Measurements from ENCODE around the gene CRACDL. TPM values are rescaled to one million over a fixed set of nuclear protein-coding genes. Genes with fewer than 3 reads are reported as not detected.

CRACDL gene
- polyA plus RNA-seq, 1 of the 3 experiments (the other 2 are of a cell fraction): not detected

- Histone ChIP-seq H3K9ac (no peak overlapping the region), H4K20me1 (ENCODE audit: insufficient read depth) (no peaks in the 10 kb centered on the region), H3K79me2 (ENCODE audit: insufficient read depth) (no peaks in the 10 kb centered on the region), H2AFZ (ENCODE audit: low read depth) (no peak overlapping the region), H3F3A (replicated peaks; ENCODE audit: insufficient read depth) (no peaks in the 10 kb centered on the region), H3K4me3 (ENCODE audit: low read depth in 2 of 2, low read length in 1 of 2) (no peak overlapping the region), H3K9me2 (no peaks in the 10 kb centered on the region), H3K27ac (ENCODE audit: low read depth in 2 of 2, low read length in 1 of 2) (no peak overlapping the region), H3K27me3 (ENCODE audit: insufficient read depth) (no peaks in the 10 kb centered on the region), H3K4me2 (no peak overlapping the region), H3K4me1 (ENCODE audit: control insufficient read depth in 1 of 2, insufficient read depth in 2 of 2, low read depth in 1 of 2, low read length in 1 of 2) (no peaks in the 10 kb centered on the region; a peak in 1 of 4 replicates), H3K36me3 (replicated peaks in 1 of 2; ENCODE audit: control insufficient read depth in 1 of 2, insufficient read depth in 2 of 2, low read length in 1 of 2) (no peaks in the 10 kb centered on the region), H3K9me3 (no peaks in the 10 kb centered on the region)
- CTCF ChIA-PET: no interaction called here
- DNase-seq: no peak
- TF ChIP-seq YY1 (IDR thresholded peaks at IDR 0.05; ENCODE audit: low read depth) (no peak), RXRA (IDR thresholded peaks at IDR 0.05; ENCODE audit: borderline replicate concordance, low read depth) (no peak), MEF2A (IDR thresholded peaks at IDR 0.05; ENCODE audit: borderline replicate concordance, low read depth) (no peak), SMC3 (IDR thresholded peaks at IDR 0.05; ENCODE audit: low read depth, low read length) (no peak), USF2 (IDR thresholded peaks at IDR 0.05; ENCODE audit: borderline replicate concordance, low read depth, low read length) (no peak), SIN3A (IDR thresholded peaks at IDR 0.05; ENCODE audit: borderline replicate concordance, low read depth, low read length) (no peak), JUND (IDR thresholded peaks at IDR 0.05) (no peak), GABPA (IDR thresholded peaks at IDR 0.05; ENCODE audit: low read depth) (no peak), TEAD4 (IDR thresholded peaks at IDR 0.05; ENCODE audit: borderline replicate concordance, insufficient read depth) (no peak)
- POLR2A ChIA-PET: no interaction called here
- WGBS (ENCODE audit: low lambda C conversion rate): 73% methylated on average over 12 of the region's 12 CpGs
These were observed 9.4 kb downstream of the CRACDL start for GRCh38 chr2:98926601-98927000.

- TF ChIP-seq FOSL2 (IDR thresholded peaks at IDR 0.05; ENCODE audit: borderline replicate concordance, low read depth): no peak
- Histone ChIP-seq H3K9me2 (no peaks in the 10 kb centered on the region), H3K27ac (ENCODE audit: low read depth in 2 of 2, low read length in 1 of 2) (no peak overlapping the region), H3F3A (replicated peaks; ENCODE audit: insufficient read depth) (no peaks in the 10 kb centered on the region), H3K4me1 (ENCODE audit: control insufficient read depth in 1 of 2, insufficient read depth in 2 of 2, low read depth in 1 of 2, low read length in 1 of 2) (no peaks in the 10 kb centered on the region; a peak in 1 of 4 replicates), H3K9ac (no peak overlapping the region), H3K27me3 (ENCODE audit: insufficient read depth) (no peaks in the 10 kb centered on the region), H3K4me2 (no peak overlapping the region), H3K36me3 (replicated peaks in 1 of 2; ENCODE audit: control insufficient read depth in 1 of 2, insufficient read depth in 2 of 2, low read length in 1 of 2) (no peaks in the 10 kb centered on the region), H2AFZ (ENCODE audit: low read depth) (no peak overlapping the region), H4K20me1 (ENCODE audit: insufficient read depth) (no peaks in the 10 kb centered on the region), H3K4me3 (ENCODE audit: low read depth in 2 of 2, low read length in 1 of 2) (no peak overlapping the region), H3K79me2 (ENCODE audit: insufficient read depth) (no peaks in the 10 kb centered on the region), H3K9me3 (no peaks in the 10 kb centered on the region)
- ChIA-PET CTCF (no interaction called here), POLR2A (no interaction called here)
- WGBS (ENCODE audit: low lambda C conversion rate): 38% methylated on average over 4 of the region's 4 CpGs
- no peak for DNase-seq
These were observed 11.1 kb downstream of the CRACDL start for GRCh38 chr2:98924910-98925309.

- Histone ChIP-seq H3K9me2 (no peaks in the 10 kb centered on the region), H3K4me2 (no peak overlapping the region), H3K9ac (no peak overlapping the region), H2AFZ (ENCODE audit: low read depth) (no peak overlapping the region), H3K4me3 (ENCODE audit: low read depth in 2 of 2, low read length in 1 of 2) (no peak overlapping the region), H4K20me1 (ENCODE audit: insufficient read depth) (no peaks in the 10 kb centered on the region), H3K9me3 (no peaks in the 10 kb centered on the region), H3K79me2 (ENCODE audit: insufficient read depth) (no peaks in the 10 kb centered on the region), H3K4me1 (ENCODE audit: control insufficient read depth in 1 of 2, insufficient read depth in 2 of 2, low read depth in 1 of 2, low read length in 1 of 2) (no peaks in the 10 kb centered on the region; a peak in 1 of 4 replicates), H3K27ac (ENCODE audit: low read depth in 2 of 2, low read length in 1 of 2) (no peak overlapping the region), H3F3A (replicated peaks; ENCODE audit: insufficient read depth) (no peaks in the 10 kb centered on the region), H3K36me3 (replicated peaks in 1 of 2; ENCODE audit: control insufficient read depth in 1 of 2, insufficient read depth in 2 of 2, low read length in 1 of 2) (no peaks in the 10 kb centered on the region), H3K27me3 (ENCODE audit: insufficient read depth) (no peaks in the 10 kb centered on the region)
- ChIA-PET POLR2A (no interaction called here), CTCF (interaction anchor here (2.4 kb wide), 1 partner anchor 9 kb away, joined by 12 read pairs; no protein-coding TSS in a partner anchor)
- DNase-seq: no peak
- 53% methylated on average over 4 of the region's 4 CpGs for WGBS (ENCODE audit: low lambda C conversion rate)
- TF ChIP-seq TCF12 (IDR thresholded peaks at IDR 0.05): no peak
- no peak for TF ChIP-seq RCOR1 (IDR thresholded peaks at IDR 0.05; ENCODE audit: low read length)
- no peak for TF ChIP-seq TAF1 (IDR thresholded peaks at IDR 0.05; ENCODE audit: borderline replicate concordance, low read depth, low read length)
- no peak for TF ChIP-seq NRF1 (IDR thresholded peaks at IDR 0.05; ENCODE audit: low read depth, low read length)
- TF ChIP-seq USF2 (IDR thresholded peaks at IDR 0.05; ENCODE audit: borderline replicate concordance, low read depth, low read length): no peak
- no peak for TF ChIP-seq EP300 (IDR thresholded peaks at IDR 0.05; ENCODE audit: borderline replicate concordance in 1 of 2, low read depth in 1 of 2, low read length in 1 of 2)
- no peak for TF ChIP-seq USF1 (IDR thresholded peaks at IDR 0.05; ENCODE audit: borderline replicate concordance, low read depth)
- no peak for TF ChIP-seq NFIC (IDR thresholded peaks at IDR 0.05; ENCODE audit: borderline replicate concordance)
- no peak for TF ChIP-seq FOXJ3 (CRISPR knock-in tag; IDR thresholded peaks at IDR 0.05)
- TF ChIP-seq YY1 (IDR thresholded peaks at IDR 0.05; ENCODE audit: low read depth): no peak
- no peak for TF ChIP-seq MEF2A (IDR thresholded peaks at IDR 0.05; ENCODE audit: borderline replicate concordance, low read depth)
- no peak for TF ChIP-seq RFX5 (IDR thresholded peaks at IDR 0.05; ENCODE audit: low read length)
- TF ChIP-seq JUND (IDR thresholded peaks at IDR 0.05): no peak
- no peak for TF ChIP-seq GATA2 (CRISPR knock-in tag; IDR thresholded peaks at IDR 0.05)
These were observed 11.8 kb downstream of the CRACDL start for GRCh38 chr2:98924038-98924830.

All from SK-N-SH (cell line).